Astrocyte (in vitro differentiated cells and primary cell): Measurements from ENCODE around the gene SLC16A7.

ENCODE experiments used
- CTCF ChIP-seq: IDR thresholded peaks from 2 replicates; pipeline ENCODE4 v1.5.1; 2011; ENCODE audit warnings: low read depth, mild to moderate bottlenecking, inconsistent platforms, low read length, moderate library complexity; ENCODE audit not compliant: insufficient read depth
- EZH2 ChIP-seq: IDR thresholded peaks from 2 replicates; pipeline ENCODE4 v1.6.1; 2012; ENCODE audit warnings: mild to moderate bottlenecking, low read length, inconsistent platforms; ENCODE audit not compliant: insufficient read depth

- TF ChIP-seq CTCF (no peak), EZH2 (no peak)
These were observed 50.8 kb downstream of the SLC16A7 start for GRCh38 chr12:59646636-59647035.
